Hepatocyte (in vitro differentiated cells): ENCODE data around the gene KIF6. TPM values are rescaled to one million over a fixed set of nuclear protein-coding genes. Genes with fewer than 3 reads are reported as not detected.

Source experiments
- DNase-seq: peaks from one replicate; pipeline ENCODE4 v3.0.0-alpha.2; 2016; ENCODE audit warnings: low spot score
- H2AFZ ChIP-seq: fragments of 200-600 bp; sonication (generic); 2 replicates; pipeline ENCODE4 v1.6.0; 2016; ENCODE audit warnings: antibody characterized with exemption, mild to moderate bottlenecking
- H3K27ac ChIP-seq: fragments of 200-600 bp; sonication (generic); 2 replicates; pipeline ENCODE4 v1.5.1; 2016; ENCODE audit warnings: mild to moderate bottlenecking
- H3K27me3 ChIP-seq: fragments of 200-600 bp; sonication (generic); 2 replicates; pipeline ENCODE4 v1.6.1; 2016
- H3K36me3 ChIP-seq: fragments of 200-600 bp; sonication (generic); replicated peaks from 2 replicates; pipeline ENCODE4 v1.5.1; 2016; ENCODE audit warnings: low read depth; ENCODE audit not compliant: insufficient read depth
- H3K4me1 ChIP-seq: fragments of 200-600 bp; sonication (generic); 2 replicates; pipeline ENCODE4 v1.5.1; 2016; ENCODE audit warnings: mild to moderate bottlenecking, moderate library complexity; ENCODE audit not compliant: insufficient read depth
- H3K4me2 ChIP-seq: fragments of 200-600 bp; sonication (generic); 2 replicates; pipeline ENCODE4 v1.6.0; 2016
- H3K4me3 ChIP-seq: fragments of 200-600 bp; sonication (generic); 2 replicates; pipeline ENCODE4 v1.5.1; 2016; ENCODE audit warnings: mild to moderate bottlenecking
- H3K79me2 ChIP-seq: fragments of 200-600 bp; sonication (generic); 2 replicates; pipeline ENCODE4 v1.6.0; 2017; ENCODE audit warnings: mild to moderate bottlenecking
- H3K9me2 ChIP-seq: fragments of 200-600 bp; sonication (generic); replicated peaks from 2 replicates; pipeline ENCODE4 v1.6.0; 2017; ENCODE audit warnings: mild to moderate bottlenecking; ENCODE audit not compliant: insufficient read depth
- H3K9me3 ChIP-seq: fragments of 200-600 bp; sonication (generic); 2 replicates; pipeline ENCODE4 v1.5.1; 2016; ENCODE audit warnings: low read depth, mild to moderate bottlenecking
- H4K20me1 ChIP-seq: fragments of 200-600 bp; sonication (generic); 2 replicates; pipeline ENCODE4 v1.6.0; 2016; ENCODE audit warnings: mild to moderate bottlenecking; ENCODE audit not compliant: insufficient read depth, poor library complexity, severe bottlenecking
- EZH2 ChIP-seq: fragments of 200-600 bp; sonication (generic); IDR thresholded peaks from 2 replicates; pipeline ENCODE4 v1.6.1; 2016; ENCODE audit warnings: antibody characterized with exemption, mild to moderate bottlenecking, borderline replicate concordance
- EZH2phosphoT487 ChIP-seq: fragments of 200-600 bp; sonication (generic); IDR thresholded peaks from one replicate; pipeline ENCODE4 v1.6.1; 2018; ENCODE audit warnings: antibody characterized with exemption, mild to moderate bottlenecking, low read depth, moderate library complexity; ENCODE audit not compliant: unreplicated experiment, severe bottlenecking
- WGBS: methylation state at CpG from one replicate; pipeline ENCODE4 v1.1.6; 2016; ENCODE audit warnings: low lambda C conversion rate; ENCODE audit errors: missing lambda C conversion rate; 5-methylcytosine and 5-hydroxymethylcytosine counted together
- polyA plus RNA-seq: library from polyadenylated mRNA; unstranded; fragments of >200 nt; fragmentation: Nextera tagmentation; extraction: Ambion mirVana; gene quantifications from 2 replicates; pipeline ENCODE4 v1.2.1, GENCODE V29; 2016
- total RNA-seq: library from RNA; depleted of rRNA; stranded (reverse); fragments of >200 nt; gene quantifications from 2 replicates; pipeline ENCODE4 v1.2.3, GENCODE V29; 2014
- TF ChIP-seq, protein P1 (sequence below): fragments of 200-600 bp; sonication (generic); IDR thresholded peaks from 2 replicates; pipeline ENCODE4 v1.5.1; 2016; ENCODE audit warnings: antibody characterized with exemption, mild to moderate bottlenecking; ENCODE audit not compliant: poor library complexity

Gene KIF6
- total and polyA plus RNA-seq, 2 experiments from 2014 or later: 0.87 to 2.3 TPM

DNA sequence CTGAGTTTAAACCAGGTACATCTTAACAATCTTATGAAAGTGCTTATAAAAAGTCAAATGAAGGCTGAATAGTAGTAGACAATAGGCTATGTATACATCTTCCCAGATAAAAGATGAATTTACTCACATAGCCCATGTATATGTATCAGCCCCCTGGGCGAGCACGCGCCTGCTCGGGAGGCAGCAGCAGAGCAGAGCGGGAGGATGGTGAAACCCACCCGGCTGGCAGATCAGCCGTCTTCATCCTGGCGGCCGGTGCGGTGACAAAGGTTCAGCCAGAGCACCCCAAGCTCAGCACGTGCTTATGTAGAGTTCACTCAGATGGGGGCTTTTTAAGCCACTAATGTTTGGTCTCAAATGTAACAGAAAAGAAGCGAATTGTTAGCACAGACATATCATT is 184.8 kb downstream of the KIF6 start:
- Histone ChIP-seq H3K27me3 (no peaks in the 10 kb centered on the region), H3K79me2 (no peaks in the 10 kb centered on the region), H3K27ac (no peak overlapping the region), H3K9me2 (no peaks in the 10 kb centered on the region), H3K4me2 (no peak overlapping the region), H4K20me1 (no peaks in the 10 kb centered on the region), H2AFZ (no peak overlapping the region), H3K4me1 (no peaks in the 10 kb centered on the region), H3K36me3 (no peaks in the 10 kb centered on the region), H3K9me3 (no peaks in the 10 kb centered on the region), H3K4me3 (no peak overlapping the region)
- DNase-seq: no peak
- TF ChIP-seq EZH2 (no peak), EZH2phosphoT487 (no peak)
- TF ChIP-seq, protein P1, sequence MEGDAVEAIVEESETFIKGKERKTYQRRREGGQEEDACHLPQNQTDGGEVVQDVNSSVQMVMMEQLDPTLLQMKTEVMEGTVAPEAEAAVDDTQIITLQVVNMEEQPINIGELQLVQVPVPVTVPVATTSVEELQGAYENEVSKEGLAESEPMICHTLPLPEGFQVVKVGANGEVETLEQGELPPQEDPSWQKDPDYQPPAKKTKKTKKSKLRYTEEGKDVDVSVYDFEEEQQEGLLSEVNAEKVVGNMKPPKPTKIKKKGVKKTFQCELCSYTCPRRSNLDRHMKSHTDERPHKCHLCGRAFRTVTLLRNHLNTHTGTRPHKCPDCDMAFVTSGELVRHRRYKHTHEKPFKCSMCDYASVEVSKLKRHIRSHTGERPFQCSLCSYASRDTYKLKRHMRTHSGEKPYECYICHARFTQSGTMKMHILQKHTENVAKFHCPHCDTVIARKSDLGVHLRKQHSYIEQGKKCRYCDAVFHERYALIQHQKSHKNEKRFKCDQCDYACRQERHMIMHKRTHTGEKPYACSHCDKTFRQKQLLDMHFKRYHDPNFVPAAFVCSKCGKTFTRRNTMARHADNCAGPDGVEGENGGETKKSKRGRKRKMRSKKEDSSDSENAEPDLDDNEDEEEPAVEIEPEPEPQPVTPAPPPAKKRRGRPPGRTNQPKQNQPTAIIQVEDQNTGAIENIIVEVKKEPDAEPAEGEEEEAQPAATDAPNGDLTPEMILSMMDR: no peak
- 92% methylated on average over 12 of the region's 12 CpGs for WGBS

- no peak overlapping the region for H3K27ac ChIP-seq
- TF ChIP-seq EZH2 (no peak), EZH2phosphoT487 (no peak)
- TF ChIP-seq, protein P1: no peak
- H3K79me2 ChIP-seq: no peaks in the 10 kb centered on the region
- H3K4me1 ChIP-seq: no peaks in the 10 kb centered on the region
- WGBS: 61% methylated on average over 4 of the region's 4 CpGs
- no peak overlapping the region for H3K4me3 ChIP-seq
- H3K36me3 ChIP-seq: no peaks in the 10 kb centered on the region
- DNase-seq: peak; percentile 16
- H2AFZ ChIP-seq: no peak overlapping the region
- H3K27me3 ChIP-seq: no peaks in the 10 kb centered on the region
- H4K20me1 ChIP-seq: no peaks in the 10 kb centered on the region
- H3K4me2 ChIP-seq: peak overlapping the region; percentile 16
- H3K9me3 ChIP-seq: no peaks in the 10 kb centered on the region
- no peaks in the 10 kb centered on the region for H3K9me2 ChIP-seq
Observed at GRCh38 chr6:39530201-39530759, 194.9 kb downstream of the KIF6 start.

GRCh38 chr6:39527792-39528564 is 197.2 kb downstream of the KIF6 start:
- TF ChIP-seq EZH2: no peak
- no peak for TF ChIP-seq EZH2phosphoT487
- TF ChIP-seq, protein P1: no peak
- Histone ChIP-seq H2AFZ (no peak overlapping the region), H3K4me3 (no peak overlapping the region), H3K4me2 (no peak overlapping the region), H3K36me3 (no peaks in the 10 kb centered on the region), H4K20me1 (no peaks in the 10 kb centered on the region), H3K27me3 (no peaks in the 10 kb centered on the region), H3K9me2 (no peaks in the 10 kb centered on the region), H3K79me2 (no peaks in the 10 kb centered on the region), H3K9me3 (no peaks in the 10 kb centered on the region), H3K4me1 (no peaks in the 10 kb centered on the region), H3K27ac (no peak overlapping the region)
- DNase-seq: no peak
- WGBS: 77% methylated on average over 2 of the region's 2 CpGs
